ACC112 (cell line): ENCODE results near the gene VWA1.
"Not testable (repeated sequence)": the region's sequence is repeated elsewhere in the genome, so short reads cannot be mapped to it uniquely, and the experiment has no call there.

ENCODE experiments used
- H2AFZ ChIP-seq: fragments of 200-600 bp; sonication (generic); one replicate; pipeline ENCODE4 v1.6.0; 2017; ENCODE audit warnings: antibody characterized with exemption, low read length; ENCODE audit not compliant: unreplicated experiment
- H3K27ac ChIP-seq: fragments of 200-600 bp; sonication (generic); 2 replicates; pipeline ENCODE4 v1.5.1; 2014; ENCODE audit warnings: low read depth, mild to moderate bottlenecking, antibody characterized with exemption, low read length, moderate library complexity
- H3K27me3 ChIP-seq: fragments of 200-600 bp; sonication (generic); 2 replicates; pipeline ENCODE4 v1.6.1; 2014; ENCODE audit warnings: mild to moderate bottlenecking, antibody characterized with exemption, low read length, moderate library complexity, mixed read lengths; ENCODE audit not compliant: insufficient read depth
- H3K36me3 ChIP-seq: fragments of 200-600 bp; sonication (generic); 2 replicates; pipeline ENCODE4 v1.6.1; 2016; ENCODE audit warnings: mild to moderate bottlenecking, antibody characterized with exemption, low read length, moderate library complexity, mixed read lengths; ENCODE audit not compliant: insufficient read depth
- H3K4me1 ChIP-seq: fragments of 200-600 bp; sonication (generic); one replicate; pipeline ENCODE4 v1.6.1; 2016; ENCODE audit warnings: low read length, mixed read lengths; ENCODE audit not compliant: insufficient read depth, unreplicated experiment, control insufficient read depth
- H3K4me3 ChIP-seq: fragments of 200-600 bp; sonication (generic); 2 replicates; pipeline ENCODE4 v1.5.1; 2014; ENCODE audit warnings: mild to moderate bottlenecking, low read depth, low read length
- H3K79me2 ChIP-seq: fragments of 200-600 bp; sonication (generic); one replicate; pipeline ENCODE4 v1.6.0; 2016; ENCODE audit warnings: low read length; ENCODE audit not compliant: control insufficient read depth, unreplicated experiment, insufficient read depth

The VWA1 gene

GRCh38 chr1:1425426-1425752, 10.1 kb upstream of the VWA1 start:
- H3K36me3 ChIP-seq = no peaks in the 10 kb centered on the region
- no peak overlapping the region for H2AFZ ChIP-seq
- H3K4me1 ChIP-seq = peaks cover 15% of the 10 kb centered on the region
- H3K27ac ChIP-seq = no peak overlapping the region
- H3K27me3 ChIP-seq = peaks cover 8% of the 10 kb centered on the region; the same call in 1 of the 2 replicates
- no peak overlapping the region for H3K4me3 ChIP-seq
- H3K79me2 ChIP-seq = no peaks in the 10 kb centered on the region

GRCh38 chr1:1425753-1426495, 9.6 kb upstream of the VWA1 start:
- Histone ChIP-seq H3K36me3 (no peaks in the 10 kb centered on the region), H3K27me3 (peaks cover 3% of the 10 kb centered on the region; the same call in 1 of the 2 replicates), H3K27ac (no peak overlapping the region), H3K79me2 (no peaks in the 10 kb centered on the region), H3K4me1 (peaks cover 18% of the 10 kb centered on the region), H3K4me3 (no peak overlapping the region), H2AFZ (no peak overlapping the region)

- no peaks in the 10 kb centered on the region for H3K36me3 ChIP-seq
- no peaks in the 10 kb centered on the region for H3K27me3 ChIP-seq
- no peaks in the 10 kb centered on the region for H3K79me2 ChIP-seq
- H3K4me1 ChIP-seq = peaks cover 22% of the 10 kb centered on the region
- H3K27ac ChIP-seq = no peak overlapping the region
- H2AFZ ChIP-seq = no peak overlapping the region
- H3K4me3 ChIP-seq = no peak overlapping the region
Observed at GRCh38 chr1:1426496-1427105, 8.9 kb upstream of the VWA1 start.

GRCh38 chr1:1427106-1427819, 8.2 kb upstream of the VWA1 start:
- peaks cover 24% of the 10 kb centered on the region for H3K4me1 ChIP-seq
- peak overlapping the region; percentile 66 for H3K4me3 ChIP-seq
- H3K36me3 ChIP-seq = no peaks in the 10 kb centered on the region
- no peak overlapping the region for H3K27ac ChIP-seq
- H3K27me3 ChIP-seq = no peaks in the 10 kb centered on the region
- H2AFZ ChIP-seq = no peak overlapping the region
- H3K79me2 ChIP-seq = no peaks in the 10 kb centered on the region

GRCh38 chr1:1427820-1428148, 7.7 kb upstream of the VWA1 start:
- no peak overlapping the region for H3K27ac ChIP-seq

GRCh38 chr1:1428174-1428573, 7.3 kb upstream of the VWA1 start:
- Histone ChIP-seq H3K4me3 (no peak overlapping the region), H3K27me3 (no peaks in the 10 kb centered on the region), H3K36me3 (no peaks in the 10 kb centered on the region), H3K4me1 (peaks cover 16% of the 10 kb centered on the region), H3K79me2 (no peaks in the 10 kb centered on the region), H3K27ac (no peak overlapping the region), H2AFZ (no peak overlapping the region)

More at GRCh38 chr1:1427820-1428148, 7.7 kb upstream of the VWA1 start:
- peak overlapping the region; percentile 66 for H3K4me3 ChIP-seq
- no peaks in the 10 kb centered on the region for H3K36me3 ChIP-seq
- no peaks in the 10 kb centered on the region for H3K79me2 ChIP-seq
- no peaks in the 10 kb centered on the region for H3K27me3 ChIP-seq
- H2AFZ ChIP-seq = no peak overlapping the region
- peaks cover 19% of the 10 kb centered on the region for H3K4me1 ChIP-seq

GRCh38 chr1:1428967-1429366, 6.5 kb upstream of the VWA1 start:
- not testable (repeated sequence) for H3K27ac ChIP-seq, H3K4me3 ChIP-seq, H3K36me3 ChIP-seq, H2AFZ ChIP-seq, H3K79me2 ChIP-seq, H3K27me3 ChIP-seq
- peaks cover 19% of the 10 kb centered on the region for H3K4me1 ChIP-seq

GRCh38 chr1:1429671-1430073, 5.8 kb upstream of the VWA1 start:
- peaks cover 19% of the 10 kb centered on the region for H3K4me1 ChIP-seq
- no peaks in the 10 kb centered on the region for H3K27me3 ChIP-seq
- H2AFZ ChIP-seq = no peak overlapping the region
- no peak overlapping the region for H3K27ac ChIP-seq
- no peak overlapping the region for H3K4me3 ChIP-seq
- H3K36me3 ChIP-seq = no peaks in the 10 kb centered on the region
- H3K79me2 ChIP-seq = no peaks in the 10 kb centered on the region

- no peaks in the 10 kb centered on the region for H3K79me2 ChIP-seq
- H3K36me3 ChIP-seq = no peaks in the 10 kb centered on the region
- peaks cover 4% of the 10 kb centered on the region; the same call in 1 of the 2 replicates for H3K27me3 ChIP-seq
- H3K4me1 ChIP-seq = peaks cover 19% of the 10 kb centered on the region
- H2AFZ ChIP-seq = peak overlapping the region; percentile 23
- no peak overlapping the region for H3K27ac ChIP-seq
- no peak overlapping the region for H3K4me3 ChIP-seq
Observed at GRCh38 chr1:1430114-1430982, 5.1 kb upstream of the VWA1 start.

GRCh38 chr1:1430992-1431844, 4.3 kb upstream of the VWA1 start:
- no peak overlapping the region for H2AFZ ChIP-seq
- no peaks in the 10 kb centered on the region for H3K79me2 ChIP-seq
- H3K36me3 ChIP-seq = no peaks in the 10 kb centered on the region
- no peak overlapping the region for H3K4me3 ChIP-seq
- H3K27me3 ChIP-seq = peaks cover 8% of the 10 kb centered on the region; the same call in 1 of the 2 replicates
- no peak overlapping the region for H3K27ac ChIP-seq
- peaks cover 19% of the 10 kb centered on the region for H3K4me1 ChIP-seq
